ENCODE measurements around the gene E2F4.
A peak's percentile ranks its signal among the peaks of the same experiment; 100 is the strongest.

The E2F4 gene

DNA sequence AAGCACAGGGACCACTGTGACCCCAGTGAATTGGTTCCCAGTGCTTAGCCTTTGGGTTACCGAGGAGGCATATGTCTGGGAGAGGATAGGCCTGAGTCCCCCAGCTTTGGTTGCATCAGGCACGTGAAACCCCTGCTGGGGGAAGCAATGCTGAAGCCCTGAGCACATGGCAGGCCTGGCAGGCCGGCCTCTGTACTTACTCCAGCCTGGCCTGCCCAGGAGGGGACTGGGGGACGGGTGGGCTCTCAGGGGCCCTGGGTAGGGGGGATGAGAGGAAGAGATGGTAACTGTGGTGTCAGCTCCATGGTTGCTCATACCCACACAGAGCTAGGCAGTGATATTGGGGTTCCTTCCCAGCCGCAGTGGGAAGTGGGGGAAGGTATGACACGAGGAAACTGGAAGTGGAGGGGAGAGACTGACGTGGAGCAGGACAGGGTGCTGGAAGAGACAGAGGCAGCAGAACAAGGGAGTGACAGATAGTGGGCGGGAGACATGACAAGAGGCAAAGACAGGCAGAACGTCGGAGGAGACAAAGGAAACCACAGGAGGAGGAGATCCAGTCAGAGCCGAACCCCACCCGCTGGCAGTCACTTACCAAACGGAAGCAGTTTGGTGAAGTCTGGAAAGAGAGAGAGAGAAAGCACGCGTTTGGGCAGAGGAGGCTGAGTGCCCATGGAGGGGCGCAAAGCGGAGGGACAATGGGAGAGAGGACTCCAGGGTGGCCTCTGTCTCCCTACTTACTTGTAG is 44.0 kb downstream of the E2F4 start:
- Mint-ChIP-seq H3K27ac (ENCODE audit: low read depth) (peak overlapping the region; percentile 90), H3K4me1 (peaks cover 7% of the 10 kb centered on the region), H3K27me3 (no peaks in the 10 kb centered on the region), H3K4me3 (peak overlapping the region; percentile 37), H3K36me3 (ENCODE audit: insufficient read depth) (peaks cover 17% of the 10 kb centered on the region), H3K9me3 (no peaks in the 10 kb centered on the region)
- ATAC-seq (replicated peaks; ENCODE audit: extremely low read depth, poor library complexity, severe bottlenecking): peak; percentile 59
- DNase-seq (ENCODE audit: low spot score in 2 of 2): peak in 1 of 2 donors; percentile 23

DNA sequence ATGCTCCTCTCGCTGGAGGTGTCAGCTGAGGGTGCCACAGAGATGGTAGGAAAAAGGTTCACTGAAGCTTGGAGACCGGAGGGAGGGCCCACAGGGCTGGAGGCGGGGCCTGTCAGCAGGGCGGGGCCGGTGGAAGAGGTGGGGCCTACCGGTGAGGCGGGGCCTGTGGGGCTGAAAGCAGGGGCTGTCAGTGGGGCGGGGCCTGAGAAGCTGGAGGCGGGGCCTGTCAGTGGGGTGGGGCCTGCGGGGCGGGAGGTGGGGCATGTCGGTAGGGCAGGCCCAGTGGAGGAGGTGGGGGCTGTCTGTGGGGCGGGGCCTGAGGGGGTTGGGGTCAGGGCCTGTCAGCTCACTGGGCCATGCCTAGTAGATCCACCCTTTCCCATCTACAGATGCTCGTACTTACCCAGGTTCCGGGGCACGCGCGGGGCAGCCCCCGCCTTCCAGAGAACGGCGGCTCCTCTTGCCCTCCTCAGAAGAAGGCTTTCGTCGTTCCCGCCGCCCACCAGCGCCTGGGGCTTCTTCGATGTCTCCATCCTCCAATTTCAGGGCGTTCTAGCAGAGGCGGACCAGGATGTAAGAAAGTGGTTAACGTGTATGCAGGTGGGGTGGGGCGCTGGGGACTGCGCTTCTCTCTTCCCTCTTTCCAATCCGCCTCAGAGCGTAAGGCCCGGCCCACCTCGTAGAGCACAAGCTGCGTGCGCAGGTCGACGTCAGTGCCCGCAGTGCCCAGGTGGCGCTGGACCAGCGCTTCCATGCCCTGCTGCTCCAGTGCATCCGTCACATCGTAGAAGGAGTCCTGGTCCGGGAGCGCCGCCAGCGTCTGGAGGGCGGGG is 44.8 kb downstream of the E2F4 start:
- Mint-ChIP-seq H3K9me3 (no peaks in the 10 kb centered on the region), H3K27me3 (no peaks in the 10 kb centered on the region), H3K36me3 (ENCODE audit: insufficient read depth) (peaks cover 17% of the 10 kb centered on the region), H3K27ac (ENCODE audit: low read depth) (peak overlapping the region; percentile 90), H3K4me3 (peak overlapping the region; percentile 37), H3K4me1 (peaks cover 12% of the 10 kb centered on the region)
- ATAC-seq (replicated peaks; ENCODE audit: extremely low read depth, poor library complexity, severe bottlenecking) (peak; percentile 70), DNase-seq (ENCODE audit: low spot score in 2 of 2) (peak; percentile 61 to 62)

DNA sequence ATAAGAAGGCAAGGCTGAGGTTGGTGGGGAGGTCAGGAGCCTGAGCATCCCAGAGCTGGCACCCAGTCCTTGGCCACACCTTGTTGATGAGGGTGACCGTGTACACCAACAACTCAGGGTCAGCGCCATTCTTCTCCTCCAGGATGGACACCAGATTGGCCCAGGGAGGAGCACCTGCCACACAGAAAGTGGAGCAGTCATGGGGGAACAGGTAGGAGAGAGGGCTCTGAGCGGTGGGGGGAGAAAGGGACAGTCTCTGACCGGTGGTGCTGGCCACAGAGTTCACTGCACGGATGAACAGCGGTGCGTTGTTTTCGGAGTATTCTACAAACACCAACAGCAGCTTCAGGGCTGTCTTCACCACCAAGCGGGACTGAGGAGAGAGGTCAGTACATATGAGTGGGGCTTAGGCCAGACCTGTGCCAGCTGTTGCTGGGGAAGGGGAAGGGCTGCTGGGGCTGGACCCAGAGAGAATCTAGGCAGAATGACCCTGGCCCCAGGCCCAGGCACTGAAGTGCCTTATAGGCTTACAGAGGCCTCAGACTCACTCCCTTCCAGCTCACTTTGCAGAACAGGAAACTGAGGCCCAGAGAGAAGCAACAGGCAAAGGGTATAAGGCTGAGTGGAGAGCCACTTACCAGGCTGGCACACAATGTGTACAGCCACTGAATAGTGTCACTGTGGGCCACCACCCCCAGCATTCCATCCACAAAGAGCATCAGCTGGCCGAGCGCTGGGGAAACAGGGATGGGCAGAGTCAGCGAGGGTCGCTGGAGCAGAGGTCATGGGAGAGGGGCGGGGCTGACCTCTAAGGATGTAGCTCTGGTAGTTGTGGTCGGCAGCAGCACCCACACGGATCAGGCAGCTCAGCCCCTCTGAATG is 45.7 kb downstream of the E2F4 start:
- H3K9me3 Mint-ChIP-seq: no peaks in the 10 kb centered on the region
- peak overlapping the region; percentile 69 for H3K27ac Mint-ChIP-seq (ENCODE audit: low read depth)
- H3K27me3 Mint-ChIP-seq: no peaks in the 10 kb centered on the region
- DNase-seq (ENCODE audit: low spot score in 2 of 2) (no peak), ATAC-seq (replicated peaks; ENCODE audit: extremely low read depth, poor library complexity, severe bottlenecking) (no peak)
- H3K4me1 Mint-ChIP-seq: peaks cover 16% of the 10 kb centered on the region
- H3K36me3 Mint-ChIP-seq (ENCODE audit: insufficient read depth): peaks cover 17% of the 10 kb centered on the region
- no peak overlapping the region for H3K4me3 Mint-ChIP-seq

DNA sequence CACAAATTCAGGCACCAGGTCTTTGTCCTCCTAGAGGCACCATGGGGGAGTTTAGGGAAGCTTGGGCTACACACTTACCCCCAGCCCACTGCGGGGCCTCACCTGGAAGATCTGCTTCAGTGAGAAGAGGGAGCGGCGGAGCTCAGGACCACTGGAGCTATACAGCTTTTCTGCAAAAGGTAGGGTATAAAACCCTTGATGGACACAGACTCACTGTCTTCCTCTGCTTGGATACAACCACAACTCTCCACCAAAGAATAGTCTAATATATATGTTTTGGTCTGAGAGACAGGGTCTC is 46.3 kb downstream of the E2F4 start:
- no peak for DNase-seq (ENCODE audit: low spot score in 2 of 2)
- Mint-ChIP-seq H3K4me3 (no peak overlapping the region), H3K36me3 (ENCODE audit: insufficient read depth) (peaks cover 17% of the 10 kb centered on the region), H3K27ac (ENCODE audit: low read depth) (no peak overlapping the region), H3K27me3 (no peaks in the 10 kb centered on the region), H3K4me1 (peaks cover 18% of the 10 kb centered on the region), H3K9me3 (no peaks in the 10 kb centered on the region)
- ATAC-seq (replicated peaks; ENCODE audit: extremely low read depth, poor library complexity, severe bottlenecking): no peak

DNA sequence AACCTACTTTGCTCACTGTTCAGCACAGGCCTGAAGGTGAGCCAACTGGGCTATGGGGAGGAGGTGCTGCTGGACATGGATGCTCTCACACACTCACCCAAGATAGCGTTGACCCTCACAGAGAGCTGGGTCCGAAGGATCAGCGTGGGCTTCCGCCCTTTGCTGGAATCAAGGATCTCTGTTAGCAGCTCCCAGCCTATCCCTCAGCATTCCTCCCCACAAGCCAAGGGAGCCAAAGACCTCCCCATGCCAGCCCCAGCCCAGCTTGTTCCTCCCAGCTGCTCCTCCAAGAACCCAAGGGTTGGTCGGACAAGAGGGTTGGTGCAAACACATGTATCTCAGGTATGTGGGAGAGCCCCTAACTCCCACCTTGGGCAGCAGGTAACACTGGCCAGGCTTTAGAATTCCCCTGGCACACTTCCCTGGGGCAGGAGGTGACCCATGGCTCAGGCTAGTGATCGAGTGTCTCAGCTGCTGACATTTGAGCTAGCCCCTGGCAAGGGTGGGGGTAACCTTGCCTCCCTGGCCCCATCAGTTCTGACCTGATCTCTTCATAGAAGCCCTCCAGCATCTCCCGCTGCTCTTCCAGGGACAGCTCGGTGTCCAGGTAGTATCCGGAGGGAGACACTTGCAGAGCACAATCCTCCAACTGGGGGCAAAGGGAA is 47.0 kb downstream of the E2F4 start:
- Mint-ChIP-seq H3K9me3 (no peaks in the 10 kb centered on the region), H3K4me1 (peaks cover 20% of the 10 kb centered on the region)

DNA sequence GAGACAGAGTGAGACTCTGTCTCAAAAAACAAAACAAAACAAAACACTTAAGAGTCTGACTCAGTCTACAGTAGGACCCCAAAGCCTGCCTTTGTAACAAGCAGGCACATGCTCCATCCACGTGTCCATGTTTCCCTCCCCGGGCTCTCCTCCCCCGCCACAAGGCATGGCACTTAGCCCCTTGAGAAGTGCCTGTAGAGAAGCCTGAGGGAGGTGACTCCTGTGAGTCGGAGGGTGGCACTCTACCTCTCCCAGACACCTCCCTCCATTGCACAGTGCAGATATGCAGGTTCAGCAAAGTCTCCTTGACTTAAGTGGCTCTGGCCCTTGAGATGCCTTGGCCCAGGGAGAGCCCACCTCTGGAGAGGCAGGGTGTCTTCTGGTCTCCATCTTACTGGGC is 48.6 kb downstream of the E2F4 start:
- DNase-seq (ENCODE audit: low spot score in 2 of 2) (no peak), ATAC-seq (replicated peaks; ENCODE audit: extremely low read depth, poor library complexity, severe bottlenecking) (no peak)
- Mint-ChIP-seq H3K27ac (ENCODE audit: low read depth) (no peak overlapping the region), H3K36me3 (ENCODE audit: insufficient read depth) (peaks cover 8% of the 10 kb centered on the region), H3K4me1 (peaks cover 36% of the 10 kb centered on the region), H3K4me3 (no peak overlapping the region), H3K27me3 (no peaks in the 10 kb centered on the region), H3K9me3 (no peaks in the 10 kb centered on the region)

More for the DNA sequence above, 47.0 kb downstream of the E2F4 start:
- no peak for DNase-seq (ENCODE audit: low spot score in 2 of 2)
- H3K4me3 Mint-ChIP-seq: no peak overlapping the region
- no peak overlapping the region for H3K27ac Mint-ChIP-seq (ENCODE audit: low read depth)
- H3K36me3 Mint-ChIP-seq (ENCODE audit: insufficient read depth): peaks cover 14% of the 10 kb centered on the region
- no peak for ATAC-seq (replicated peaks; ENCODE audit: extremely low read depth, poor library complexity, severe bottlenecking)
- H3K27me3 Mint-ChIP-seq: no peaks in the 10 kb centered on the region

- H3K4me3 Mint-ChIP-seq: no peak overlapping the region
- no peaks in the 10 kb centered on the region for H3K9me3 Mint-ChIP-seq
- H3K4me1 Mint-ChIP-seq: peaks cover 31% of the 10 kb centered on the region
- no peaks in the 10 kb centered on the region for H3K27me3 Mint-ChIP-seq
- DNase-seq (ENCODE audit: low spot score in 2 of 2) (no peak), ATAC-seq (replicated peaks; ENCODE audit: extremely low read depth, poor library complexity, severe bottlenecking) (no peak)
- peaks cover 8% of the 10 kb centered on the region for H3K36me3 Mint-ChIP-seq (ENCODE audit: insufficient read depth)
- no peak overlapping the region for H3K27ac Mint-ChIP-seq (ENCODE audit: low read depth)
Observed at GRCh38 chr16:67241008-67241900, 49.3 kb downstream of the E2F4 start.

DNA sequence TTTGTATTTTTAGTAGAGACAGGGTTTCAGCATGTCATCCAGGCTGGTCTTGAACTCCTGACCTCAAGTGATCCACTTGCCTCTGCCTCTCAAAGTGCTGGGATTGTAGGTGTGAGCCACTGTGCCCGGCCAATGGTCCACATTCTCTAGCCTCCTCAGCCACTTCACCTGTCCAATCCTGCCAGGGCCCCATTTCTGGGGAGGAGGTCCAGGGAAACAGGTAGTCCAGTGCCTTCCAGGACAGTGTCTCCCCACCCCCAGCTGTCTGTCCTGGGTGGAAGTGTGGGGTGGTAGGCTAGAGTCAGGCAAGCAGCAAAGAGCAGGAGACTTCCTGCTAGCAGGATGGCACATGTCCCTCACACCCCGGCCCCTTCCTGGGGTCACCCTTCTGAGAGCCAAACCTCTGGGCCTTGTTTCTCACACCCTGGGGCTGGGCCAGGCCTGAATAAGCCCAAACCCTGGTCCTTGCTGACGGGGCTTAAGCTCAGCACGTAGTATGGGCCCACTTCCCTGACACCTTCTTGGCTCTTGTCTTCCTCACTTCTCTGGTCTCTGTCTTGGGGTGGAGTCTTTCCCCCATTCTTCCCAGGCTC is 50.3 kb downstream of the E2F4 start:
- no peaks in the 10 kb centered on the region for H3K9me3 Mint-ChIP-seq
- ATAC-seq (replicated peaks; ENCODE audit: extremely low read depth, poor library complexity, severe bottlenecking) (no peak), DNase-seq (ENCODE audit: low spot score in 2 of 2) (no peak)
- peak overlapping the region; percentile 78 for H3K27ac Mint-ChIP-seq (ENCODE audit: low read depth)
- peaks cover 6% of the 10 kb centered on the region for H3K36me3 Mint-ChIP-seq (ENCODE audit: insufficient read depth)
- no peaks in the 10 kb centered on the region for H3K27me3 Mint-ChIP-seq
- H3K4me3 Mint-ChIP-seq: no peak overlapping the region
- peaks cover 29% of the 10 kb centered on the region for H3K4me1 Mint-ChIP-seq

GRCh38 chr16:67243481-67243880 is 51.5 kb downstream of the E2F4 start:
- DNase-seq (ENCODE audit: low spot score in 2 of 2) (no peak), ATAC-seq (replicated peaks; ENCODE audit: extremely low read depth, poor library complexity, severe bottlenecking) (no peak)
- H3K4me1 Mint-ChIP-seq: peaks cover 41% of the 10 kb centered on the region
- H3K36me3 Mint-ChIP-seq (ENCODE audit: insufficient read depth): peaks cover 2% of the 10 kb centered on the region
- no peak overlapping the region for H3K4me3 Mint-ChIP-seq
- no peaks in the 10 kb centered on the region for H3K9me3 Mint-ChIP-seq
- H3K27me3 Mint-ChIP-seq: no peaks in the 10 kb centered on the region
- H3K27ac Mint-ChIP-seq (ENCODE audit: low read depth): peak overlapping the region; percentile 97

DNA sequence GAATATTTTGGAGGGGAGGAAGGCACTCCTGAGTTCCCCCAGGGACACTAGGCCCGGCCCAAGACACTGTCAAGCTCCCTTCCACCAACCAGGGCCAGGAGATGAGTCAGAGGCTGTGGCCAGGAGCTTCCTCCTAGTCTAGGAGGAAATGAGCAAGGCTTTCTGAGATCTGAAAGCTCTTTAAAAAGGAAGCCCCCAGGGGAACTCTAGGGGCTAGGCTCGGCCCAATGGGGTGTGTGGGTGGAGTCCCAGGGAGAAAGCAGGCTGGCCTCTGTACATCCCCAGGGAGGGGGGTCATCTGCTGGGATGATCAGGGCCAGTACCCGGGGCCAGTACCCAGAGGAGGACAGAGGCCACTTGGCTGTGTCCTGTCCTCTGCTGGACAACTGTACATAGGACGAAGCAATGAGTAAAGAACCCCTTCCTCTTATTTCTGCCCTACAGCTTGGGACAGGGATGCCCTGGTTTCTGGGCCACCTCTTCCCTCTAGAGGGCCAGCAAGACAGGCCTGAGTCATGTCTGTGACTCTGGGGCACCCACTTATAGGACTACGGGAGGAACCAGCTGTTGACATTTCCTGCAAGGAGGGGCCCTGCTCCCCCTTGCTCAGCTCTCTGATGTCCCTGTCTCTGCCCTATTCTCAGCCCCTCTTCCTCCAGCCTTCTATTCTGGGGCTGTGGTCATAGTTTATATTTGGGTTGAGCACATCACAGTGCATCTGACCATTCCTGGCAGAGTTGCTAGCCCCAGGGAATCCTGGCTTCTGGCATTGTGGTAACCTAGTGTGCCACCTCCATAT is 52.6 kb downstream of the E2F4 start:
- ATAC-seq (replicated peaks; ENCODE audit: extremely low read depth, poor library complexity, severe bottlenecking) (peak; percentile 72), DNase-seq (ENCODE audit: low spot score in 2 of 2) (peak; percentile 42 to 59)
- peaks cover 47% of the 10 kb centered on the region for H3K4me1 Mint-ChIP-seq
- H3K27me3 Mint-ChIP-seq: peaks cover 4% of the 10 kb centered on the region
- peak overlapping the region; percentile 91 for H3K4me3 Mint-ChIP-seq
- no peaks in the 10 kb centered on the region for H3K9me3 Mint-ChIP-seq
- H3K36me3 Mint-ChIP-seq (ENCODE audit: insufficient read depth): peaks cover 2% of the 10 kb centered on the region
- peak overlapping the region; percentile 97 for H3K27ac Mint-ChIP-seq (ENCODE audit: low read depth)
